Thymus (tissue), 11 donors: Measurements from ENCODE around the gene TPST1. TPM values are rescaled to one million over a fixed set of nuclear protein-coding genes. Genes with fewer than 3 reads are reported as not detected.

Experiments
- DNase-seq, 9 donors: peaks; one replicate each; pipeline ENCODE4 v3.0.0-alpha.2; 2013; ENCODE audit warnings: low spot score in 9 of 9, low read depth in 6 of 9, missing footprints in 1 of 9
- H3K27ac ChIP-seq, 2 donors: one replicate each; pipeline ENCODE4 v1.5.1; 2013; ENCODE audit warnings: control low read depth in 1 of 2, low read depth in 1 of 2, low read length in 1 of 2, mild to moderate bottlenecking in 1 of 2, moderate library complexity in 1 of 2
- H3K27me3 ChIP-seq, 2 donors: one replicate each; pipeline ENCODE4 v1.5.1; 2013; ENCODE audit warnings: low read length in 1 of 2; ENCODE audit not compliant: control insufficient read depth in 2 of 2, insufficient read depth in 1 of 2
- H3K36me3 ChIP-seq, 2 donors: one replicate each; pipeline ENCODE4 v1.5.1; 2013; ENCODE audit warnings: low read length in 1 of 2, mild to moderate bottlenecking in 1 of 2, moderate library complexity in 1 of 2; ENCODE audit not compliant: control insufficient read depth in 2 of 2, insufficient read depth in 2 of 2
- H3K4me1 ChIP-seq, 2 donors: one replicate each; pipeline ENCODE4 v1.5.1; 2013; ENCODE audit warnings: low read length in 2 of 2; ENCODE audit not compliant: control insufficient read depth in 2 of 2, insufficient read depth in 2 of 2
- H3K4me3 ChIP-seq, 2 donors: one replicate each; pipeline ENCODE4 v1.5.1; 2013; ENCODE audit warnings: low read length in 2 of 2, control low read depth in 1 of 2, mild to moderate bottlenecking in 1 of 2
- H3K9me3 ChIP-seq, 2 donors: one replicate each; pipeline ENCODE4 v1.5.1; 2013; ENCODE audit warnings: low read length in 1 of 2, mild to moderate bottlenecking in 1 of 2; ENCODE audit not compliant: control insufficient read depth in 2 of 2, insufficient read depth in 1 of 2
- WGBS: extraction: QIAGEN DNeasy Blood & Tissue Kit; methylation state at CpG from one replicate; pipeline ENCODE4 v1.1.7; 2013; 5-methylcytosine and 5-hydroxymethylcytosine counted together
- polyA plus RNA-seq: library from polyadenylated mRNA; stranded (reverse); fragments of 200-250 nt; gene quantifications from one replicate; pipeline ENCODE4 v1.2.3, GENCODE V29; 2013
- total RNA-seq: library from RNA; stranded (reverse); fragments of 120-200 nt; gene quantifications from one replicate; pipeline ENCODE4 v1.2.4, GENCODE V29; 2013
- donor health status: healthy.

The TPST1 gene
- total and polyA plus RNA-seq, 2 donors: 4.7 to 5.8 TPM

DNA sequence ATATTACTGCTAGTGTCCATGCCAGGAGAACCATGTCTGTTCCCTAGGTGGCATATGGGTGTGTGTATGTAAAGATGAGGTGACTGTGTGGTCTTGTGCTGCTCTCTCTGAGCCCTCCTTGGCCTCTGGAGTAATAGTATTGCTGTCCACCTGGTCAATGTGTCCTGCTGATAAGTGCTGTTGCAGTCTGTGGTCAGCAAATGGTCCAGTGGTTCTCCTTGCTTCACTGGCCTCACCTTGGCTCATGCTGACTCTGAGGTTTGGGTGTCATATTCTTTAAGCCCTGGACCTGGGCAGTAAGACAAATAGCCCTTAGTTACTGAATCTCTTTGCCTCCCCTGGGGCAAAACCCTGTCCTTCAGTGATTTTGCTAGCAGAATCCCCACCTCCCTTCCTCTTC, 56.8 kb downstream of the TPST1 start:
- no peaks in the 10 kb centered on the region for H3K4me1 ChIP-seq
- H3K36me3 ChIP-seq: no peaks in the 10 kb centered on the region
- DNase-seq: no peak
- peaks cover 0 to 5% of the 10 kb centered on the region in 2 donors for H3K9me3 ChIP-seq
- H3K27ac ChIP-seq: no peak overlapping the region
- no peaks in the 10 kb centered on the region for H3K27me3 ChIP-seq
- H3K4me3 ChIP-seq: no peak overlapping the region

DNA sequence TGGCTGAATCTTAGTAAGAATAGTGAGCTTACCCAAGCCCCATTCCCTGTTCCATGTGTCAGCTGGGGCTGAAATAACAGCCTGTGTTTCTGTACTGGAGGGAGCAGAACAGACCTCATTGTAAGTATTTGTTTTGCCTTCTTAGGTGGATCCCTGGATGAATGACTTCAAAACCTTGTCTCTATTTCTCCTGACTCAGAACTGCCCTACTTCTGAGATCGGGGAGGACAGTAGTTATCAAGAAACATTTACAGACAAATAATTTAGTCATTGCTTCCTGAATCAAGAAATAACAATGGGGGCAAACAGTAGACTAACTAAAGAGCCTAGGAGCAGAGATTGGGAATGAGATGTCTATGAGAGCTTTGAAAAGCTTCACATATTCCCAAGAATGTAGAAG, 58.8 kb downstream of the TPST1 start:
- H3K9me3 ChIP-seq: peaks cover 0 to 5% of the 10 kb centered on the region in 2 donors
- H3K4me1 ChIP-seq: no peaks in the 10 kb centered on the region
- no peak for DNase-seq
- no peak overlapping the region for H3K27ac ChIP-seq
- H3K27me3 ChIP-seq: no peaks in the 10 kb centered on the region
- no peaks in the 10 kb centered on the region for H3K36me3 ChIP-seq
- H3K4me3 ChIP-seq: no peak overlapping the region
- 99% methylated on average over 1 of the region's 1 CpG for WGBS

DNA sequence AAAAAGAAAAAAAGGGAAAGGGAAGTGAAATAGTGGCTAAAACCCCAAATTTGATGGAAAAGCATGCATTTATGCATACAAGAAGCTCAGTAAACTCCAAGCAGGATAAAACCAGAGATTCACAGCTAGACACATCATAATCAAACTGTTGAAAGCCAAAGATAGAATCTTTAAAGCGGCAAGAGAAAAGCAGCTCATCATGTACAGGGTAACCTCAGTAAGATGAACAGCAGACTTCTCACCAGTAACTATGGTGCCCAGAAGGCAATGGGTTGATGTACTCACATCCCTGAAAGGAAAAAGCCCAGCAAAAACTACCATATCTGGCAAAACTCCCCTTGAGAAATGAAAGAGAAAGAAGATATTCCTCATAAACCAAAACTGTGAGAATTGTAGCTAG, 60.4 kb downstream of the TPST1 start:
- 100% methylated on average over 1 of the region's 1 CpG for WGBS
- H3K9me3 ChIP-seq: peaks cover 0 to 5% of the 10 kb centered on the region in 2 donors
- no peaks in the 10 kb centered on the region for H3K36me3 ChIP-seq
- no peak overlapping the region for H3K4me3 ChIP-seq
- no peaks in the 10 kb centered on the region for H3K27me3 ChIP-seq
- H3K27ac ChIP-seq: no peak overlapping the region
- no peak for DNase-seq
- H3K4me1 ChIP-seq: no peaks in the 10 kb centered on the region

DNA sequence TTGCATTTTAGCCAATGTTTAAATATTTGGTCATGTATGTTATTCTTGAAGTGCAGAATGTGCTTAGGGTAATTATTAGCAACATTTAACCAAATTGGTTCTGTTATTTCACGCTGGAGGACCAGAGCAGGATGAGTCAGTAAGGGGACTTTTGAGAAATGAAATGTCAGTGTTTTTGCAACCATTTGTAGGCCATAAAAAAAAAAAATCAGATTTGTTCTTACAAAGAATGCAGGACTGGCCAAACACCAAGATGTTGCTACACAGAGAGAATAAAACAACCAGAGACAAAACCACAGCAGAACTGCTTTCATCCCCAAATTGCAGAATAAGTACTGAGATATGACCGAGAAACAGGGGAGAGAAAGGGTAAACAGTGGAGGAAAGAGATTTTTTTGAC, 62.1 kb downstream of the TPST1 start:
- DNase-seq: no peak
- no peaks in the 10 kb centered on the region for H3K36me3 ChIP-seq
- no peak overlapping the region for H3K4me3 ChIP-seq
- 87% methylated on average over 2 of the region's 2 CpGs for WGBS
- H3K9me3 ChIP-seq: peaks cover 0 to 5% of the 10 kb centered on the region in 2 donors
- no peaks in the 10 kb centered on the region for H3K4me1 ChIP-seq
- H3K27me3 ChIP-seq: no peaks in the 10 kb centered on the region
- H3K27ac ChIP-seq: no peak overlapping the region

DNA sequence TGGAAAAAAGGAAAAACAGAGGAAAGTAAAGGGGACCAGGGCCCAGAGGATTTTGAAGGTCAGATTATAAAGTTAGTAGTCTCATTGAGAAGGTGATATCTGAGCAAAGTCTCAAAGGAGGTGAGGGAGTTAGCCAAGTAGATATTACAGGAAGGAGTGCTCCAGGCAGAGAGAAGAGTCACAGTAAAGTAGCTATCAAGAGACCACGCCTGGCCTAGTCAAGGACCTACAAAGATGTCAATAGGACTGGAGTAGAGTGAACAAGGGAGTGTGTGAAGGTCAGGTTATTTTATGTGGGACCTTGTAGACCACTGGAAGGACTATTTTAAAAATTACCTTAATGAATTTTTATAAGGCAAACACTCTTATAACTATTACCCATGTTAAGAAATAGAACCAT, 64.8 kb downstream of the TPST1 start:
- DNase-seq: no peak
- Histone ChIP-seq H3K36me3 (no peaks in the 10 kb centered on the region), H3K4me3 (no peak overlapping the region), H3K4me1 (no peaks in the 10 kb centered on the region), H3K9me3 (peaks cover 0 to 5% of the 10 kb centered on the region in 2 donors), H3K27ac (no peak overlapping the region), H3K27me3 (no peaks in the 10 kb centered on the region)
- 86% methylated on average over 1 of the region's 1 CpG for WGBS

DNA sequence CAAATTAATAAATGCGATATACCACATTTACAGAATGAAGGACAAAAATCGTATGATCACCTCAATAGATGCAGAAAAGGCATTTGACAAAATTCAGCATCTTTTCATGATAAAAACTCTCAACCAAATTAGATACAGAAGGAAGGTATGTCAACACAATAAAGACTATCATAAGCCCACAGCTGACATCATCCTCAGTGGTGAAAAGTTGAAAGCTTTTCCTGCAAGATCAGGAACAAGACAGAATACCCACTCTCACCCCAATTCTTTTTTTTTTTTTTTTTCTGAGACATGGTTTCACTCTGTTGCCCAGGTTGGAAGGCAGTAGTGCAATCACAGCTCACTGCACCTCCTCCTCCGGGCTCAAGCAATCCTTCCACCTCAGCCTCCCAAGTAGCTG, 67.2 kb downstream of the TPST1 start:
- Histone ChIP-seq H3K4me1 (no peaks in the 10 kb centered on the region), H3K4me3 (no peak overlapping the region), H3K36me3 (no peaks in the 10 kb centered on the region), H3K9me3 (no peaks in the 10 kb centered on the region), H3K27me3 (no peaks in the 10 kb centered on the region), H3K27ac (no peak overlapping the region)
- no peak for DNase-seq
- WGBS: 93% methylated on average over 3 of the region's 3 CpGs

DNA sequence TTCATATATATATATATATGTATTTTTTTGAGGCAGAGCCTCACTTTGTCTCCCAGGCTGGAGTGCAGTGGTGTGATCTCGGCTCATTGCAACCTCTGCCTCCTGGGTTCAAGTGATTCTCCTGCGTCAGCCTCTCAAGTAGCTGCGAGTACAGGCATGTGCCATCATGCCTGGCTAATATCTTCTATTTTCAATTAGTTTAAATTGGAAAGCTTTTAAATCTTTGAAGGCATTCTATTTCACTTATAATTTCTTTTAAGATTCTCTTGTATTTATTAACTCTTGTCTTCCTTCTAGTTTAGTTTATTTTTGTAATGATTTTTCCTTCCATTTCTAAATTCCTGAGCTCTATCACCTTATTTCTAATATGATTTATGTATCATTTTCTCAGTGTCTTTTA, 71.2 kb downstream of the TPST1 start:
- Histone ChIP-seq H3K36me3 (no peaks in the 10 kb centered on the region), H3K4me1 (no peaks in the 10 kb centered on the region), H3K27ac (no peak overlapping the region), H3K27me3 (no peaks in the 10 kb centered on the region), H3K9me3 (no peaks in the 10 kb centered on the region), H3K4me3 (no peak overlapping the region)
- no peak for DNase-seq
- WGBS: 91% methylated on average over 3 of the region's 3 CpGs

DNA sequence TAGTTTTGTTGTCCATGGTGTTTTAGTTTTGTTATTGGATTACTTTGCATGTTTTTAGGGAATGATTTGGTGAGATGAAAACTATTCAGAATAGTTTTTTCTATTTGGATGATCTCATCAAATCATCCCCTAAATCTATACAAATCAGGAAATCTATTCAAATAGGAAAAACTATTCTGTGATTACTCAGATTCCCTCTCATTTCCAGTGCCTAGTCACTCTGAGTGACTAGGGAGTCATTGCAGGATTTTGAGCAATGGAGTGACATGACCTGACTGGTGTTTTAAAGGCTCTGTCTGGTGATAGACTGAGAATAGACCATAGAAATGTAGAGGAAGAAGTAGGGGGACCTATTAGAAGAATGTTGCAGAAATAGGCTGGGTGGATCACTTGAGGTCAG, 72.4 kb downstream of the TPST1 start:
- Histone ChIP-seq H3K4me1 (no peaks in the 10 kb centered on the region), H3K27me3 (no peaks in the 10 kb centered on the region), H3K27ac (no peak overlapping the region), H3K4me3 (no peak overlapping the region), H3K9me3 (no peaks in the 10 kb centered on the region), H3K36me3 (no peaks in the 10 kb centered on the region)
- no peak for DNase-seq

DNA sequence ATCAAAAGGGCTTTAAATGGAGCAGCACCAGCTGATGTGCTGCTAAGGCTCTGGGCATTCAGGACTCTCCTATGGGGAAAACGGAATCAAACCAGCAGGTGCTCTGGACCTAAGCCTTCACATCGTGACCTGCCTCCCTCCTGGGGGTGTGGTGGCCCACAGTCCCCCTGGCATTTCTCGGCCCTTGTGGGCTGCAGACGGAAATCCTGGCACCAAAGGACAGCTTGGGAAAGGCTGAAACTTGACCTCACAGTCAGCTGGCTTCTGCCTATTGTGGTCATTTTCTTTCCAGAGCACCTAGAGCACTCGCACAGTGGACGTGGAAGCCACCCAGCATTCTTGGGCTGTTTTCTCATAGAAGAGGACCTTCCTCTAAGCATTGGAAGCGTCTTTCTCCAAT, 74.8 kb downstream of the TPST1 start:
- no peaks in the 10 kb centered on the region for H3K9me3 ChIP-seq
- no peak overlapping the region for H3K27ac ChIP-seq
- no peaks in the 10 kb centered on the region for H3K27me3 ChIP-seq
- H3K36me3 ChIP-seq: no peaks in the 10 kb centered on the region
- H3K4me1 ChIP-seq: no peaks in the 10 kb centered on the region
- H3K4me3 ChIP-seq: no peak overlapping the region
- WGBS: 94% methylated on average over 7 of the region's 7 CpGs
- no peak for DNase-seq
